RPMI7951 (cell line): ENCODE measurements around the gene SIX3. TPM values are rescaled to one million over a fixed set of nuclear protein-coding genes. Genes with fewer than 3 reads are reported as not detected.

ENCODE experiments used
- DNase-seq: peaks from one replicate; pipeline ENCODE4 v3.0.0-alpha.2; 2012; ENCODE audit warnings: low read depth
- total RNA-seq: library from RNA; depleted of rRNA; stranded (reverse); fragments of >200 nt; shearing (Covaris generic); gene quantifications from 2 replicates; pipeline ENCODE4 v1.2.3, GENCODE V29; 2014

The SIX3 gene
- total RNA-seq, 1 experiment from 2014 or later = not detected

- DNase-seq = no peak
Observed at GRCh38 chr2:44931198-44931780, 10.2 kb upstream of the SIX3 start.

GRCh38 chr2:44932079-44932478 is 9.4 kb upstream of the SIX3 start:
- DNase-seq = no peak

- DNase-seq = no peak
Observed at GRCh38 chr2:44932564-44933392, 8.7 kb upstream of the SIX3 start.

- DNase-seq = no peak
Observed at GRCh38 chr2:44933434-44933951, 8.0 kb upstream of the SIX3 start.

GRCh38 chr2:44934038-44934982 is 7.2 kb upstream of the SIX3 start:
- no peak for DNase-seq

GRCh38 chr2:44934983-44935728 is 6.3 kb upstream of the SIX3 start:
- DNase-seq = no peak

- no peak for DNase-seq
Observed at GRCh38 chr2:44935729-44936098, 5.8 kb upstream of the SIX3 start.

- DNase-seq = no peak
Observed at GRCh38 chr2:44936275-44936674, 5.2 kb upstream of the SIX3 start.

GRCh38 chr2:44936715-44937687 is 4.5 kb upstream of the SIX3 start:
- DNase-seq = no peak

GRCh38 chr2:44937688-44938240 is 3.7 kb upstream of the SIX3 start:
- no peak for DNase-seq

GRCh38 chr2:44938287-44939105 is 3.0 kb upstream of the SIX3 start:
- no peak for DNase-seq

- DNase-seq = no peak
Observed at GRCh38 chr2:44939106-44940048, 2.1 kb upstream of the SIX3 start.

- no peak for DNase-seq
Observed at GRCh38 chr2:44940049-44940494, 1.4 kb upstream of the SIX3 start.

- no peak for DNase-seq
Observed at GRCh38 chr2:44940732-44941464, 604 bp upstream of the SIX3 start.

- no peak for DNase-seq
Observed at GRCh38 chr2:44942304-44943030, 965 bp downstream of the SIX3 start.

- no peak for DNase-seq
Observed at GRCh38 chr2:44943031-44943692, 1.7 kb downstream of the SIX3 start.
